ENCODE results near the gene OR4D9.

OR4D9 gene

GRCh38 chr11:59550842-59551658, 39.7 kb downstream of the OR4D9 start:
- peak; percentile 80 for DNase-seq

GRCh38 chr11:59551659-59552521, 40.6 kb downstream of the OR4D9 start:
- DNase-seq, result no peak

- no peak for DNase-seq
These were observed 41.5 kb downstream of the OR4D9 start for GRCh38 chr11:59552844-59553243.

- DNase-seq, result no peak
These were observed 42.0 kb downstream of the OR4D9 start for GRCh38 chr11:59553323-59553722.

GRCh38 chr11:59555601-59556114, 44.3 kb downstream of the OR4D9 start:
- DNase-seq, result no peak

GRCh38 chr11:59556115-59556916, 45.0 kb downstream of the OR4D9 start:
- DNase-seq, result peak; percentile 75

- no peak for DNase-seq
These were observed 45.6 kb downstream of the OR4D9 start for GRCh38 chr11:59556917-59557348.

- DNase-seq, result no peak
These were observed 46.9 kb downstream of the OR4D9 start for GRCh38 chr11:59558270-59558643.

GRCh38 chr11:59559886-59560285, 48.5 kb downstream of the OR4D9 start:
- no peak for DNase-seq

- DNase-seq, result peak; percentile 72
These were observed 49.0 kb downstream of the OR4D9 start for GRCh38 chr11:59560290-59560701.

- peak; percentile 80 for DNase-seq
These were observed 49.5 kb downstream of the OR4D9 start for GRCh38 chr11:59560702-59561473.

- DNase-seq, result no peak
These were observed 51.0 kb downstream of the OR4D9 start for GRCh38 chr11:59562292-59562691.

Data from activated naive CD4-positive, alpha-beta T cell treated with Interleukin-2 at 50 U/mL for 16 hours (primary cell).